Neural cell (in vitro differentiated cells): ENCODE measurements around the gene PRKG1. TPM values are rescaled to one million over a fixed set of nuclear protein-coding genes. Genes with fewer than 3 reads are reported as not detected.

Source experiments
- H2AFZ ChIP-seq: fragments of 200-600, 300-800 bp; sonication (generic), shearing (Covaris generic); 2 replicates; pipeline ENCODE4 v1.6.0; 2014; ENCODE audit warnings: low read depth, mild to moderate bottlenecking, antibody characterized with exemption, low read length, moderate library complexity
- H3F3A ChIP-seq: fragments of 200-600 bp; shearing (Covaris generic); 2 replicates; pipeline ENCODE4 v1.6.1; 2016; ENCODE audit warnings: mild to moderate bottlenecking, moderate library complexity, mixed read lengths, antibody characterized with exemption, low read length; ENCODE audit not compliant: insufficient read depth, poor library complexity, severe bottlenecking
- H3K27ac ChIP-seq: fragments of 200-600, 300-800 bp; sonication (generic), shearing (Covaris generic); 2 replicates; pipeline ENCODE4 v1.5.1; 2014; ENCODE audit warnings: mild to moderate bottlenecking, low read length, moderate library complexity
- H3K27me3 ChIP-seq: fragments of 300-800, 200-600 bp; sonication (generic), shearing (Covaris generic); 2 replicates; pipeline ENCODE4 v1.6.0; 2014; ENCODE audit warnings: mild to moderate bottlenecking, low read depth, low read length, moderate library complexity; ENCODE audit not compliant: insufficient read depth
- H3K36me3 ChIP-seq: fragments of 300-800, 200-600 bp; sonication (generic), shearing (Covaris generic); 2 replicates; pipeline ENCODE4 v1.5.1; 2014; ENCODE audit warnings: mild to moderate bottlenecking, antibody characterized with exemption, low read length, moderate library complexity; ENCODE audit not compliant: insufficient read depth
- H3K4me2 ChIP-seq: fragments of 300-800, 200-600 bp; sonication (generic), shearing (Covaris generic); 2 replicates; pipeline ENCODE4 v1.6.0; 2014; ENCODE audit warnings: mild to moderate bottlenecking, low read length
- H3K4me3 ChIP-seq: fragments of 300-800, 200-600 bp; sonication (generic), shearing (Covaris generic); 2 replicates; pipeline ENCODE4 v1.5.1; 2014; ENCODE audit warnings: mild to moderate bottlenecking, low read length, moderate library complexity
- H3K79me2 ChIP-seq: fragments of 200-600 bp; shearing (Covaris generic); replicated peaks from 2 replicates; pipeline ENCODE4 v1.6.0; 2014; ENCODE audit warnings: mild to moderate bottlenecking, low read length, moderate library complexity; ENCODE audit not compliant: insufficient read depth
- H3K9ac ChIP-seq: fragments of 300-800, 200-600 bp; sonication (generic), shearing (Covaris generic); 2 replicates; pipeline ENCODE4 v1.6.1; 2016; ENCODE audit warnings: mild to moderate bottlenecking, low read length, mixed read lengths
- H3K9me2 ChIP-seq: fragments of 200-600 bp; shearing (Covaris generic); 2 replicates; pipeline ENCODE4 v1.6.1; 2016; ENCODE audit warnings: mild to moderate bottlenecking, low read length, mixed read lengths; ENCODE audit not compliant: insufficient read depth
- H3K9me3 ChIP-seq: fragments of 200-600, 300-800 bp; sonication (generic), shearing (Covaris generic); 2 replicates; pipeline ENCODE4 v1.6.1; 2016; ENCODE audit warnings: mild to moderate bottlenecking, mixed run types, low read length, moderate library complexity, mixed read lengths
- H4K20me1 ChIP-seq: fragments of 200-600 bp; shearing (Covaris generic); 2 replicates; pipeline ENCODE4 v1.6.1; 2016; ENCODE audit warnings: mild to moderate bottlenecking, mixed run types; ENCODE audit not compliant: insufficient read depth
- CTCF ChIP-seq: fragments of 450-650 bp; IDR thresholded peaks from 2 replicates; pipeline ENCODE4 v1.5.1; 2014; ENCODE audit warnings: antibody characterized with exemption, mild to moderate bottlenecking, moderate library complexity; ENCODE audit not compliant: poor library complexity, severe bottlenecking
- EP300 ChIP-seq: fragments of 450-650 bp; conservative IDR thresholded peaks from 2 replicates; pipeline ENCODE4 v1.6.1; 2014; ENCODE audit warnings: antibody characterized with exemption, mild to moderate bottlenecking, moderate library complexity; ENCODE audit not compliant: poor library complexity, severe bottlenecking
- EZH2 ChIP-seq: fragments of 200-600, 300-800 bp; shearing (Covaris generic), sonication (generic); IDR thresholded peaks from 2 replicates; pipeline ENCODE4 v1.6.1; 2014; ENCODE audit warnings: antibody characterized with exemption, low read length, borderline replicate concordance, mild to moderate bottlenecking; ENCODE audit not compliant: insufficient read depth, poor library complexity, severe bottlenecking
- MXI1 ChIP-seq: fragments of 450-650 bp; conservative IDR thresholded peaks from 2 replicates; pipeline ENCODE4 v1.6.1; 2014; ENCODE audit warnings: antibody characterized with exemption, mild to moderate bottlenecking; ENCODE audit not compliant: poor library complexity, severe bottlenecking
- POLR2AphosphoS5 ChIP-seq: IDR thresholded peaks from 2 replicates; pipeline ENCODE4 v1.6.1; 2012
- RAD21 ChIP-seq: fragments of 450-650 bp; conservative IDR thresholded peaks from 2 replicates; pipeline ENCODE4 v1.6.1; 2014; ENCODE audit warnings: antibody characterized with exemption, mild to moderate bottlenecking, moderate library complexity
- REST ChIP-seq: IDR thresholded peaks from 2 replicates; pipeline ENCODE4 v1.6.1; 2012; ENCODE audit warnings: borderline replicate concordance
- SMC3 ChIP-seq: fragments of 450-650 bp; conservative IDR thresholded peaks from 2 replicates; pipeline ENCODE4 v1.6.1; 2014; ENCODE audit warnings: antibody characterized with exemption, mild to moderate bottlenecking, moderate library complexity; ENCODE audit not compliant: poor library complexity
- TAF1 ChIP-seq: IDR thresholded peaks from 2 replicates; pipeline ENCODE4 v1.6.1; 2012; ENCODE audit warnings: low read depth
- polyA plus RNA-seq: library from polyadenylated mRNA; depleted of rRNA; stranded (reverse); fragments of >200 nt; gene quantifications from 2 replicates; pipeline ENCODE4 v1.2.3, GENCODE V29; 2014

Gene PRKG1
- polyA plus RNA-seq, 1 donor from 2014 or later = 2.2 TPM

- no peak overlapping the region for H3K4me3 ChIP-seq
- H4K20me1 ChIP-seq = no peaks in the 10 kb centered on the region
- no peak overlapping the region for H3K9ac ChIP-seq
- H3K27ac ChIP-seq = no peak overlapping the region
- no peaks in the 10 kb centered on the region for H3K9me2 ChIP-seq
- H3F3A ChIP-seq = no peaks in the 10 kb centered on the region
- H2AFZ ChIP-seq = no peak overlapping the region
- no peaks in the 10 kb centered on the region for H3K27me3 ChIP-seq
- no peaks in the 10 kb centered on the region for H3K79me2 ChIP-seq
- no peak overlapping the region for H3K4me2 ChIP-seq
- H3K9me3 ChIP-seq = no peaks in the 10 kb centered on the region
- no peak for TF ChIP-seq EZH2
- no peak for TF ChIP-seq RAD21
- TF ChIP-seq MXI1 = no peak
- no peak for TF ChIP-seq SMC3
- no peak for TF ChIP-seq POLR2AphosphoS5
- TF ChIP-seq CTCF = no peak
- no peak for TF ChIP-seq REST
- TF ChIP-seq TAF1 = no peak
- no peak for TF ChIP-seq EP300
- no peaks in the 10 kb centered on the region for H3K36me3 ChIP-seq
These were observed 50.6 kb downstream of the PRKG1 start for GRCh38 chr10:51124852-51125251.

GRCh38 chr10:51125518-51125917, 51.2 kb downstream of the PRKG1 start:
- H4K20me1 ChIP-seq = no peaks in the 10 kb centered on the region
- H3K9ac ChIP-seq = no peak overlapping the region
- no peak overlapping the region for H3K4me3 ChIP-seq
- no peaks in the 10 kb centered on the region for H3K9me3 ChIP-seq
- no peaks in the 10 kb centered on the region for H3K36me3 ChIP-seq
- H3F3A ChIP-seq = no peaks in the 10 kb centered on the region
- H3K27me3 ChIP-seq = no peaks in the 10 kb centered on the region
- H2AFZ ChIP-seq = no peak overlapping the region
- no peak overlapping the region for H3K4me2 ChIP-seq
- no peaks in the 10 kb centered on the region for H3K79me2 ChIP-seq
- no peaks in the 10 kb centered on the region for H3K9me2 ChIP-seq
- no peak for TF ChIP-seq MXI1
- TF ChIP-seq POLR2AphosphoS5 = no peak
- no peak for TF ChIP-seq SMC3
- TF ChIP-seq EZH2 = no peak
- no peak for TF ChIP-seq RAD21
- TF ChIP-seq EP300 = no peak
- no peak for TF ChIP-seq CTCF
- TF ChIP-seq TAF1 = no peak
- TF ChIP-seq REST = no peak
- no peak overlapping the region for H3K27ac ChIP-seq
